SK-N-MC (cell line): ENCODE measurements around the gene TAX1BP3.

Experiments used
- EZH2 ChIP-seq: fragments of 200-600 bp; sonication (generic); IDR thresholded peaks from one replicate; pipeline ENCODE4 v1.6.1; 2017; ENCODE audit warnings: antibody characterized with exemption
- FOXP2 ChIP-seq: optimal IDR thresholded peaks from 2 replicates; pipeline ENCODE3; 2011; ENCODE audit warnings: mild to moderate bottlenecking, moderate library complexity; ENCODE audit not compliant: insufficient read depth; ENCODE audit errors: extremely low read length, control extremely low read depth
- POLR2AphosphoS5 ChIP-seq: IDR thresholded peaks from 2 replicates; pipeline ENCODE4 v1.6.1; 2012; ENCODE audit warnings: mild to moderate bottlenecking, low read depth, low read length, borderline replicate concordance

DNA sequence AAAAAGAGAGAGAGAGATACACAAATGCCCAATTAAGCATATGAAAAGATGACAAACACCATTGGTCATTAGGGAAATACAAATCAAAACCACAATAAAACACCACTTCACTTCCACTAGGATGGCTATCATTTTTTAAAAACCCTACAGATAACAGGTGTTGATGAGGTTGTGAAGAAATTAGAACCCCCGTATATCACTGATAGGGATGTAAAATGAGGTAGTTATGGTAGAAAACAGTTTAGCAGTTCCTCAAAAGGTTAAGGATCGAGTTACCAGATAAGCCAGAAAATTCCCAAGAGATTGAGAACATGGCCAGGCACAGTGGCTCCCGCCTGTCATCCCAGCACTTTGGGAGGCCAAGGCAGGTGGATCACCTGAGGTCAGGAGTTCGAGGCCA is 24.8 kb upstream of the TAX1BP3 start:
- no peak for TF ChIP-seq POLR2AphosphoS5
- TF ChIP-seq EZH2 = no peak
- TF ChIP-seq FOXP2 = no peak
